Tibial nerve (tissue), 4 donors: Measurements from ENCODE around the gene CACNG3.
"Not testable (repeated sequence)": the region's sequence is repeated elsewhere in the genome, so short reads cannot be mapped to it uniquely, and the experiment has no call there.

Source experiments
- EP300 ChIP-seq, 2 donors: sonication (generic); formaldehyde crosslinking; IDR thresholded peaks; one replicate each; pipeline ENCODE4 v1.6.1; 2017; ENCODE audit warnings: antibody characterized with exemption in 2 of 2, mild to moderate bottlenecking in 1 of 2
- POLR2A ChIP-seq, 2 donors: fragments of 450-650 bp; IDR thresholded peaks; one replicate each; pipeline ENCODE4 v1.6.1; 2017; ENCODE audit warnings: antibody characterized with exemption in 2 of 2, mild to moderate bottlenecking in 2 of 2, moderate library complexity in 2 of 2
- TF ChIP-seq, protein P1 (sequence below), 5 experiments: fragments of 200-600 bp in 3 of 5; fragments of 450-650 bp in 2 of 5; sonication (generic) in 3 of 5; IDR thresholded peaks; one replicate each; pipeline ENCODE4 v1.5.1; 2016 to 2019; ENCODE audit warnings: antibody characterized with exemption in 5 of 5, mild to moderate bottlenecking in 3 of 5, moderate library complexity in 2 of 5

DNA sequence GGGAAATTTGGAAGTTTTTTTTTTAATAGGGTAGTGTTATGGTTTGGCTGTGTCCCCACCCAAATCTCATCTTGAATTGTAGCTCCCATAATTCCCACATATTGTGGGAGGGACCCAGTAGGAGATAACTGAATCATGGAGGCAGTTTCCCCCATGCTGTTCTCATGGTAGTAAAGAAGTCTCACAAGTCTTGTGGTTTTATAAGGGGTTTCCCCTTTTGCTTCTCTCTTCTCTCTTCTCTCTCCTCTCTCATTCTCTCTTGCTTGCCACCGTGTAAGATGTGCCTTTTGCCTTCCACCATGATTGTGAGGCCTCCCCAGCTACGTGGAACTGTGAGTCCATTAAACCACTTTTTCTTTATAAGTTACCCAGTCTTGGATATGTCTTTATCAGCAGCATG, 17.3 kb upstream of the CACNG3 start:
- TF ChIP-seq EP300, POLR2A (IDR thresholded peaks at IDR 0.05): not testable (repeated sequence)
- TF ChIP-seq, protein P1, sequence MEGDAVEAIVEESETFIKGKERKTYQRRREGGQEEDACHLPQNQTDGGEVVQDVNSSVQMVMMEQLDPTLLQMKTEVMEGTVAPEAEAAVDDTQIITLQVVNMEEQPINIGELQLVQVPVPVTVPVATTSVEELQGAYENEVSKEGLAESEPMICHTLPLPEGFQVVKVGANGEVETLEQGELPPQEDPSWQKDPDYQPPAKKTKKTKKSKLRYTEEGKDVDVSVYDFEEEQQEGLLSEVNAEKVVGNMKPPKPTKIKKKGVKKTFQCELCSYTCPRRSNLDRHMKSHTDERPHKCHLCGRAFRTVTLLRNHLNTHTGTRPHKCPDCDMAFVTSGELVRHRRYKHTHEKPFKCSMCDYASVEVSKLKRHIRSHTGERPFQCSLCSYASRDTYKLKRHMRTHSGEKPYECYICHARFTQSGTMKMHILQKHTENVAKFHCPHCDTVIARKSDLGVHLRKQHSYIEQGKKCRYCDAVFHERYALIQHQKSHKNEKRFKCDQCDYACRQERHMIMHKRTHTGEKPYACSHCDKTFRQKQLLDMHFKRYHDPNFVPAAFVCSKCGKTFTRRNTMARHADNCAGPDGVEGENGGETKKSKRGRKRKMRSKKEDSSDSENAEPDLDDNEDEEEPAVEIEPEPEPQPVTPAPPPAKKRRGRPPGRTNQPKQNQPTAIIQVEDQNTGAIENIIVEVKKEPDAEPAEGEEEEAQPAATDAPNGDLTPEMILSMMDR (IDR thresholded peaks at IDR 0.05), result not testable (repeated sequence)
